ENCODE results near the gene CTSE.

GRCh38 chr1:205986861-205987260, 36.8 kb downstream of the CTSE start:
- TF ChIP-seq, protein P1, sequence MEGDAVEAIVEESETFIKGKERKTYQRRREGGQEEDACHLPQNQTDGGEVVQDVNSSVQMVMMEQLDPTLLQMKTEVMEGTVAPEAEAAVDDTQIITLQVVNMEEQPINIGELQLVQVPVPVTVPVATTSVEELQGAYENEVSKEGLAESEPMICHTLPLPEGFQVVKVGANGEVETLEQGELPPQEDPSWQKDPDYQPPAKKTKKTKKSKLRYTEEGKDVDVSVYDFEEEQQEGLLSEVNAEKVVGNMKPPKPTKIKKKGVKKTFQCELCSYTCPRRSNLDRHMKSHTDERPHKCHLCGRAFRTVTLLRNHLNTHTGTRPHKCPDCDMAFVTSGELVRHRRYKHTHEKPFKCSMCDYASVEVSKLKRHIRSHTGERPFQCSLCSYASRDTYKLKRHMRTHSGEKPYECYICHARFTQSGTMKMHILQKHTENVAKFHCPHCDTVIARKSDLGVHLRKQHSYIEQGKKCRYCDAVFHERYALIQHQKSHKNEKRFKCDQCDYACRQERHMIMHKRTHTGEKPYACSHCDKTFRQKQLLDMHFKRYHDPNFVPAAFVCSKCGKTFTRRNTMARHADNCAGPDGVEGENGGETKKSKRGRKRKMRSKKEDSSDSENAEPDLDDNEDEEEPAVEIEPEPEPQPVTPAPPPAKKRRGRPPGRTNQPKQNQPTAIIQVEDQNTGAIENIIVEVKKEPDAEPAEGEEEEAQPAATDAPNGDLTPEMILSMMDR (IDR thresholded peaks at IDR 0.05), result no peak
- TF ChIP-seq POLR2A (IDR thresholded peaks at IDR 0.05), result no peak

All from ovary (tissue), 3 donors.